ENCODE data around the gene TMEM233. TPM values are rescaled to one million over a fixed set of nuclear protein-coding genes. Genes with fewer than 3 reads are reported as not detected.

TMEM233 gene
- total RNA-seq, 4 donors from 2014 or later = 0.31 to 0.57 TPM; not detected in 2

DNA sequence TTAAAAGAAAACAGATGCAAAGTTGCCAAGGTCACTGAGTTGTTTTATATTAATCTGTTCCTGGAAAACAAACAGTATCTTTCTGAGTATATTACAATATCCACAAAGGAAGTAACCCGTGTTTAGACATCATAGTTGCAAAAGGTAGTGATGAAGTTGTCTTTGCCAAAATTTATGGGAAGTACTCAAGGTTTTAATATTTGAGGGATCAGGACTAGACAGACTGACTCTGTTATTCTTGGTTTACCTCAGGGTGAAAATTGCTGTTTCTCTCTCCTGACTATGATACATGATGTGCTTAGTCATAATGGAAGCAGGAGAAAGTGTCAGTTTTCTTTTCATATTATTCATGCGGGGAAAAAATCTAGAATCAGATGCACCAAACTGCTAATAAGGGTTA, 28.3 kb downstream of the TMEM233 start:
- no peaks in the 10 kb centered on the region for H3K4me1 ChIP-seq
- 10 to 25% methylated on average over 2 of the region's 2 CpGs for WGBS, 2 donors (ENCODE audit: low coverage in 1 of 2)
- no peak overlapping the region for H3K27ac ChIP-seq
- H3K27me3 ChIP-seq = peaks cover 46% of the 10 kb centered on the region
- no peak overlapping the region for H3K4me3 ChIP-seq
- no peaks in the 10 kb centered on the region for H3K9me3 ChIP-seq
- TF ChIP-seq POLR2AphosphoS5 (IDR thresholded peaks at IDR 0.05) (no peak), POLR2A (IDR thresholded peaks at IDR 0.05) (no peak), CTCF (IDR thresholded peaks at IDR 0.05) (no peak), EP300 (IDR thresholded peaks at IDR 0.05) (no peak)
- no peaks in the 10 kb centered on the region for H3K36me3 ChIP-seq
- ATAC-seq = no peak

GRCh38 chr12:119624966-119625365, 31.4 kb downstream of the TMEM233 start:
- Histone ChIP-seq H3K36me3 (no peaks in the 10 kb centered on the region), H3K27me3 (peaks cover 30% of the 10 kb centered on the region), H3K27ac (no peak overlapping the region), H3K4me1 (no peaks in the 10 kb centered on the region), H3K4me3 (no peak overlapping the region), H3K9me3 (no peaks in the 10 kb centered on the region)
- WGBS, 2 donors (ENCODE audit: low coverage in 1 of 2) = 19 to 25% methylated on average over 3 to 4 of the region's 4 CpGs
- TF ChIP-seq POLR2AphosphoS5 (IDR thresholded peaks at IDR 0.05) (no peak), EP300 (IDR thresholded peaks at IDR 0.05) (no peak), POLR2A (IDR thresholded peaks at IDR 0.05) (no peak), CTCF (IDR thresholded peaks at IDR 0.05) (no peak)
- no peak for ATAC-seq

- 55 to 72% methylated on average over 6 of the region's 6 CpGs for WGBS, 2 donors (ENCODE audit: low coverage in 1 of 2)
- no peak overlapping the region for H3K27ac ChIP-seq
- no peaks in the 10 kb centered on the region for H3K36me3 ChIP-seq
These were observed 33.6 kb downstream of the TMEM233 start for GRCh38 chr12:119627019-119627643.

DNA sequence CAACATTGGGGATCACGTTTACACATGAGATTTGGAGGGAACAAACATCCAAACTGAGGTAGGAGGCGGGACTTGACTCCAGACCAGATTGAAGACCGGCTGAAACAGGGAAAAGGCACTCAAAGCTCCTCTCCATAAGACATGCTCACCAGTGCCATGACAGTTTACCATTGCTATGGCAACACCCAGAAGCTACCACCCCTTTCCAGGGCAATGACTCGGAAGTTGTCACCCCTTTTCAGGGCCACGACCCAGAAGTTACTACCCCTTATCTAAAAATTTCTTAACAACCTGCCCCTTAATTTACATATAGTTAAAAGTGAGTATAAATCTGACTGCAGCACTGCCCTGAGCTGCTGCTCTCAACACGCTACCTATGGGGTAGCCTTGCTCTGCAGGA, 34.1 kb downstream of the TMEM233 start:
- TF ChIP-seq CTCF (IDR thresholded peaks at IDR 0.05) (no peak), EP300 (IDR thresholded peaks at IDR 0.05) (no peak), POLR2AphosphoS5 (IDR thresholded peaks at IDR 0.05) (no peak), POLR2A (IDR thresholded peaks at IDR 0.05) (no peak)
- ATAC-seq = no peak
- no peaks in the 10 kb centered on the region for H3K36me3 ChIP-seq
- H3K4me1 ChIP-seq = no peaks in the 10 kb centered on the region
- no peak overlapping the region for H3K4me3 ChIP-seq
- 77 to 84% methylated on average over 5 to 6 of the region's 6 CpGs for WGBS, 2 donors (ENCODE audit: low coverage in 1 of 2)
- H3K9me3 ChIP-seq = no peaks in the 10 kb centered on the region
- peaks cover 20% of the 10 kb centered on the region for H3K27me3 ChIP-seq
- H3K27ac ChIP-seq = no peak overlapping the region

More at GRCh38 chr12:119627019-119627643, 33.6 kb downstream of the TMEM233 start:
- H3K4me3 ChIP-seq = no peak overlapping the region
- TF ChIP-seq POLR2A (IDR thresholded peaks at IDR 0.05) (no peak), POLR2AphosphoS5 (IDR thresholded peaks at IDR 0.05) (no peak), CTCF (IDR thresholded peaks at IDR 0.05) (no peak), EP300 (IDR thresholded peaks at IDR 0.05) (no peak)
- no peak for ATAC-seq
- peaks cover 20% of the 10 kb centered on the region for H3K27me3 ChIP-seq
- H3K4me1 ChIP-seq = no peaks in the 10 kb centered on the region
- no peaks in the 10 kb centered on the region for H3K9me3 ChIP-seq

DNA sequence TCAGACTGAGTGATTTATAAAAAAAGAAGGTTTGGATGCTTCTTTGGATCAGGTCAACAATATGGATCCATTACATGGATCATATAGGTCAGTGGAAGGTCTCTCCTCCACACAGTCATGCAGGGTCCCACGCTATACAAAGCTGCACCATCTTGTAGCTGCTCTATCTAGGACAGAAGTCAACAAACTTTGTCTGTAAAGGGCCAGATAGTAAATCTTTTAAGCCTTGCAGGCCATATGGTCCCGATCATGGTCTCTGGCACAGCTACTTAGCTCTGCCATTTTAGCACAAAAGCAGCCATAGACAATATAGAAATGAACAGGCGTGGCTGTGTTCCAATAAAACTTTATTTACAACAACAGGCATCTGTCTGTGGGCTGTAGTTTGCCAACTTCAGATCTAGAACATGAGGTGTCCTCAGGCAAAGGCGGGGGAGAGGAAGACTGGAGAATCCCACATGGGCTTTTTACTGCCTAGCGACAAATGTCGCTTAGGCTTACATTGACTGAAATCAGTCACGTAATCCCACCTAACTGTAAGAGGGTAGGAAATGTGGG, 36.7 kb downstream of the TMEM233 start:
- Histone ChIP-seq H3K4me1 (no peaks in the 10 kb centered on the region), H3K36me3 (no peaks in the 10 kb centered on the region), H3K27ac (no peak overlapping the region), H3K27me3 (peaks cover 16% of the 10 kb centered on the region), H3K9me3 (no peaks in the 10 kb centered on the region), H3K4me3 (no peak overlapping the region)
- ATAC-seq = no peak
- 86 to 90% methylated on average over 4 to 5 of the region's 7 CpGs for WGBS, 2 donors (ENCODE audit: low coverage in 1 of 2)
- no peak for TF ChIP-seq CTCF (IDR thresholded peaks at IDR 0.05)
- no peak for TF ChIP-seq POLR2A (IDR thresholded peaks at IDR 0.05)
- no peak for TF ChIP-seq POLR2AphosphoS5 (IDR thresholded peaks at IDR 0.05)
- TF ChIP-seq EP300 (IDR thresholded peaks at IDR 0.05) = no peak
